Cerebellar cortex (tissue), 1 donor: ENCODE measurements around the gene ARHGAP23.
"Not testable (repeated sequence)": the region's sequence is repeated elsewhere in the genome, so short reads cannot be mapped to it uniquely, and the experiment has no call there.

Experiments used
- DNase-seq: peaks from one replicate; pipeline ENCODE4 v3.0.0-alpha.2; 2015; ENCODE audit warnings: low spot score

The ARHGAP23 gene

DNA sequence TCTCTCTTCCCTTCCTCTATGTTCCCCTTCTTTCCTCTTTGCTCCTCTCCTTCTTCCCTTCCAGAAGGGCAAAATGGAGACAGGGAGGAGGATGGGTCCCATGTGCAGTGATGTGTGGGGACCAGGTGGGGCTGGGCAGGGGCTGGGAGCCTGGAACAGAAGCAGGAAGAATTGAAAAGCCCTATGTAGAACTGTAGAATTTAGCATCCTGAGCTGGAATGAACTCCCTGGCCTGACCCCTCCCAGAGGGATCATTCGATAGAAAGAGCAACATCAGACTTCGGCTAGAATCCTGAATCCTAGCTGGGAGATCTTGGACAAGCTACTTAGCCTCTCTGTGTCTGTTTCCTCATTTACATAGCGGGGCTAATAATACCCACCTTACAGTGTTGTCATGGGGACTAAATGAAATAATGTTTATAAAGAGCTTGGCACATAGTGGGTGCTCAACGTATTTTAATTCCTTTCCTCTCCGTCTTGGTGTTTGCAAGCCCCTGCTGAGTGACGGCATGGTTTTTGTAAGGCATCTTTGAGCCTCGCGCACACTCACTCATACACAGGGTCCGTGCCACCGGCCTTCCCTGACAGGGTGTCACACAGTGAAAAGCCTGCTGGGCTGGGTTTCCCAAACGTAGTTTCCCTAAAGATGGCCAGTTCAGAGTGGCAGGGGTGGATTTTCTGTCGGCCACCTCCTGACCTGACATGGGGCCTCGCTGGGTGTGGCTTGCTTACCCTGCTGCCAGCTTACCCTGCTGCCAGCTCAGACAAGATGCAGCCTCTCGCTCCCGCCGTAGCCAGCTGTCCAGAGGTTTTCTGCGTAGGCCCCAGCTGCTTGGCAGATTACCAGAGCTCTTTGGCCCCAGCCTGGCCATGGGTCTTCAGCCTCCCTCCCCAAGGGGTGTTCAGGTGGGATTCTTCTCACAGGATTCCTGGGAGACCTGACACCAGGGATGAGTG, 6.1 kb upstream of the ARHGAP23 start:
- DNase-seq = no peak

DNA sequence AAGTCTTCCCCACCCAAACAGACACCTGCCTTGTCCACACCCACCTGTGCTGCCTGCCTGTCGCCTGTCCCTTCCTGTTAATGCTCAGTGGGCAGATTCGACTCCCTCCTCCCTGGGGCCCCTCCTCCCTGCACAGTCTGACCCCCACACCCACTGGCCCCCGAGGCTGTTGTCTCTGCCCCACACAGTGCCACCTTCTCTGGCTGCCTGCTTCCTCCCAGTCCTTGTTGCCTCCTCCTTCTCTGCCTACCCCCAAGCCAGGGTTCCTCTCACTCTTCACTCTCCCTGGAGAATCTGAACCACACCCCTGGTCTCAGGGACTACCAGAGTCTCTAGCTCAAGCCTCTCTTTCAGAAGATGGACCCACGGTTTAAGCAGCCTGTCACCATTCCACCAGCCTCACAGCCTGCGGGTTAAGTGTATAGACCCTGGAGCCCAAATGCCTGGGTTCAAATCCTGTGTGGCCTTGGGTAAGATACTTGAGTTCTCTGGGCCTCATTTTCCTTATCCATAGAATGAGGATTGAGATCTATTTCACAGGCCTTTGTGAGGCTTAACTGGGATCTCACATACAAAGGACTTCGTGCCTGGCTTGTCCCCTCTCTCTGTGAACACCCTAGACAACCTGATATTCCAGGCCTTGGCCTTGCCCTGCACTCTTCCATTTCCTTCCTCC, 3.8 kb upstream of the ARHGAP23 start:
- no peak for DNase-seq

DNA sequence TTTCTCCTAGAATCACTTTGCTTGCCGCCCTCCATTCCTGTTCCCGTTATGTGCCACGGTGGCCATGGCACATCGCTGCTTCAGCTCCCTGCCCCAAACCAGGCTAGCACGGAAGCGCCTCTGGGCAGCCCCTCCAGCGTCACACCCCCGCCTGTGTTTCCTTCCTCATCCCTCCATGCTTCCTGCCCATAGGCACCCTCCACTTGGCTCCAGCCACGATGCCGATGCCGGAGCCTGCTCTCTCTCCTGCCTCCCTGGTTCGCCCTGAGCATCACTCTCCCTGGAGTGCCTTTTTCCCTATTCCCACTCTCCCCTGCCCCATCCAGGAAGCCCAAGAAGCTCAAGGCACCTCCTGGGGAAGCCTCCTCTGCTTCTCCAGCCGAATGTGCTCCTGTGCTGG, 3.2 kb upstream of the ARHGAP23 start:
- DNase-seq = no peak

DNA sequence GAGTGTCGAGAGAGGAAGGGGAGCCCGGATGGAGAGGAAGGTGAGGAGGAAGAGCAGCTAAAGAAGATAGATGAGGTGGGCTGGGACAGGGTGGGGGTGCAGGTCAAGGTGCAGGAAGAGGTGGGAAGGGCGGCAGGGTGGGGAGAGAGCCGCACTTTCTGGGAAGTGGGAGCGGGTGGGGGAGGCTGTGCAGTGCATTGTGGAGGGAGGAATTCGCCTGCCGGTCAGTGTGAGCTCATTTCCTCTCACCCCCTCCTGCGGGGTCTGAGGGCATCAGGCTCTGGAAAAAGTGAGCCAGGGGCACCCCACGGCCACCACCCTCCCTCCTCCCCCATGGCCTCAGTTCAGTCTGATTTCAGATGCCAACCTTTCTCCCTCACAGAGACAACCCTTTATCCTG, 2.5 kb upstream of the ARHGAP23 start:
- DNase-seq = no peak

DNA sequence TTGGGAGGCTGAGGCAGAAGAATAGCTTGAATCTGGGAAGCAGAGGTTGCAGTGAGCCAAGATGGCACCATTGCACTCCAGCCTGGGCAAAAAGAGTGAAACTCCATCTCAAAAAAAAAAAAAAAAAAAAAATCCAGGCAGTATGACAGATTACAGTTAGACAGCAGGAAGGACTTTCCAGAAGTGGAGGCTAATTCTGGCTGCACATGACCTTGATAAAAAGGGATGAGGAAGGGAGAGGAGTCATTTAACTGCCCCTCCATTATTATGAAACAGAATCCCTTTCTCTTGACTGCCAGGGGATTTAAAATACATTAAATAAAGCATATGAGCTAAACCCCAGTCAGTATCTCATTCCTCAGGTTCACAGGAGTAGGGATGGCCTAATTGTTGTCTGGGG, 1.8 kb upstream of the ARHGAP23 start:
- no peak for DNase-seq

DNA sequence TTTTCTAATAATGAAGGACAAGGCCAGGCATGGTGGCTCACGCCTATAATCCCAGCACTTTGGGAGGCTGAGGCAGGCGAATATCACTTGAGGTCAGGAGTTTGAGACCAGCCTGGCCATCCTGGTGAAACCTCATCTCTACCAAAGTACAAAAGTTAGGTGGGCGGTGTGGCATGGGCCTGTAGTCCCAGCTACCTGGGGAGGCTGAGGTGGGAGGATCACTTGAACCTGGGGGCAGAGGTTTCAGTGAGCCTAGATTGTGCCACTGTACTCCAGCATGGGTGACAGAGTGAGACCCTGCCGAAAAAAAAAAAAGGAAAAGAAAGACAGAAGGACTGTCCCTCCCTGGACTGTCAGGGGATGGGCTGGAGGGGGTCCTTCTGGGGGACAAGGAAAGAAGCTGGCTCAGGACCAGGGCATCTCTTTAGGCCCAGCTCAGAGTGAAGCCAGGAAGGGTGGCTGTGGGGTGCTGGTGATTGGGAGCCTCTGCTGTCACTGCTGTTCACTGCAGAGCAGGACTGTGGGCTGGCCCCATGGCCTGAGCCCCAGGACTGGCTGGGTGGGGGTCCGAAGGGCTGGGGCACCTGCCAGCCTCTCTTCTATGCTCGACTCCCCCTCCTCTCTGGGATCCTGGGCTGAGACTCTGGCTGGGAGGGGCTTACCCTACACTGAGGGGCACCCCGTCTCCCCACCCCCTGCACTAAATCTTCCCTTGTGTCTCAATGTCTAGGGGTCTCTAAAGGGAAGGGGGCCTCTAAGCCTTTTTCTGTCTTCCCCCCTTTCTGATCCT, 909 bp upstream of the ARHGAP23 start:
- DNase-seq = no peak

DNA sequence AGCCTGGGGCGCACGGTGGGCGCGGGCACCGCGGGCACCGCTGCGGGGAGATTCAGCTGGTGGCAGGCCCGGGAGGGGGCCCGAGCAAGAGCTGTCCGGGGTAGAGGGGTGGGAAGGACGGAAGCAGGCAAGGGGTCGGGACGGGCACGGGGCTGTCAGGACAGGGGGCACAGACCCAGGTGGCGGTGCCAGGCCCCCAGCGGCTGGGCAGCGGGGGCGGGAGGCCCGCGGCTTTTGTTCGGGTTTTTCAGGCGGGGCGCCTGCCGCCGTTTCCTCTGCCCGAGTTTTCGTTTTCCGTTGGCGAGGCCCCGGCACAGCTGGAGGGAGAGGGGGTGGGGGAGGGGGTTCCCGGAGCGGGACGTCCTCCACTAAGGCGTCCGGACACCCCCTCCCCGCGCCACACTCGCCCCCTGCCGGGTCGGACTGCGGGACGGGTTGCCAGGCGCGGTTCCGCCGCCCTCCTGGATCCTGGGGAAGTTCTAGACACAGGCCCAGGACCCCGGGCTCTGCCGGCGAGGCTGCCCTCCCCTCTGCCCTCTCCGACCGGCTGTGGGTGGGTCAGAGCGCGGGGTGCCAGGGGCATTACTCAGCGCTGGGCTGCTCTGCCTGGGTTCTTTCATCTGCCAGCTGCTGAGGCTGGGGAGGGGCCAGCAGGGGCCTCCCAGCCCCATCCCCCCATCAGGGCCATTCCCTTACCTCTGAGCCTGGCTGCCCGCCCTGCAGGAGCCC, 543 bp downstream of the ARHGAP23 start:
- no peak for DNase-seq

DNA sequence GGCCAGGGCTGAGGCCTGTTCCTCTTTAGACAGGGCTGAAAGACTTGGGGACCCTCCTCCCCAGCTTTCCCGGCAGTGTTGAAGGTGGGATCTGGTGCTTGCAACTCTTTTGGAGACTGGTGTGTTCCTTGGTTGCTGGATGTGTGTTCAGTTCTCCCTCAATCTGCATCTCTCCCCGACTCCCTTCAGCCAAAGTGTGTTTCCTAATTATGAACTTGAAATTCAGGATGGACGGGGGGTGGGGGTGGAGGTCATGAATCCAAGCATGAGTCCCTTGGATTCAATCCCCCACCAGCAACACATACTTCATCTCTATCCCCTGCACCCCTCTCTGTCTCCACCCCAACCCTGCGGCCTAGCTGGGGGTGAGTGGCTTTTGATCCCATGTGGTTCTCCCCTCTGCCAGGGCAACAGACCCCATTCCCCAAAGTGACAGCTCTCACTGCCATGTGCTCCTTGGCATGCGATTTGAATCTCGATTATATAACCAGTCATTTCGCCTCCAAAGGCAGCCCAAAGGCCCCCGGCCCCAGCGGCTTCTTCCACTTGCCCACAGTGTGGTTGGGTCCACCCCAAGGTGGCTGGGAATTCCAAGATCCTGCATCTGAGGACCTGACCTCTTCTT, 1.3 kb downstream of the ARHGAP23 start:
- no peak for DNase-seq

DNA sequence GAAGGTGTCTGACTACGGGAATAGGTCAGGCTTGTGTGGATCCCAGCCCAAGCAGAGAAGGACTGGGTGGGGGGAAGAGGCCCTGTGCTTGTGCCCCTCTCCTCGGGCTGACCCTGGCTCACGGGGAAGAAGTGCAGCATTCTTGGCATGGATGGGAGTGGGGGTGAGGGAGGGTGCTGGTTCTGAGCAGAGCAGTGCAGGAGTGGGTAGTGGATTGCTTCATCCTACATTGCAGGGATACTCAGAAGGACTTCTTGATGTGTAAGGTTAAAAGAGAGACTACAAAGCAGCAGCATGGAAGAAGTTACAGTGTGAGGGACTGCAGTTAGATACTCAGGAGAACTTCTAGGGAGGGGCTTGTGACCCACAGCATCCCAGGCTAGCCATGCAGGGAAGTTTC, 2.1 kb downstream of the ARHGAP23 start:
- DNase-seq = no peak

DNA sequence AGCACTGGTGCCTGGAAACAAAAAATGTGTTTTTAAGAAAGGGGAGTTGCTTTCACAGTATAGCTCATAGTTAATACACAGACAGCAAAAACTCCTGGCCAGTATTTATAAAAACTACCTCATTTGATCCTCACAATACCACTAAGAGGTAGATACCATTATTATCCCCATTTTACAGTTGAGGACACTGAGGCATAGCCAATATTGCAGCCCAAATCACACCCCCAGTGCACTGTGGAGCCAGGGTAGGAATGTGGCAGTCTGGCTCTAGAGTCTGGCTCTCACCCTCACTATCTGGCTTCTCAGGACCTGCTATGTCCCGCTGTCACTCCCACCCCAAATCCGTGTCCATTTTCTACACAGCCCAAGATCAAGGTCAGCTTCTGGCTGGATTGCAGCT, 2.6 kb downstream of the ARHGAP23 start:
- DNase-seq = no peak

DNA sequence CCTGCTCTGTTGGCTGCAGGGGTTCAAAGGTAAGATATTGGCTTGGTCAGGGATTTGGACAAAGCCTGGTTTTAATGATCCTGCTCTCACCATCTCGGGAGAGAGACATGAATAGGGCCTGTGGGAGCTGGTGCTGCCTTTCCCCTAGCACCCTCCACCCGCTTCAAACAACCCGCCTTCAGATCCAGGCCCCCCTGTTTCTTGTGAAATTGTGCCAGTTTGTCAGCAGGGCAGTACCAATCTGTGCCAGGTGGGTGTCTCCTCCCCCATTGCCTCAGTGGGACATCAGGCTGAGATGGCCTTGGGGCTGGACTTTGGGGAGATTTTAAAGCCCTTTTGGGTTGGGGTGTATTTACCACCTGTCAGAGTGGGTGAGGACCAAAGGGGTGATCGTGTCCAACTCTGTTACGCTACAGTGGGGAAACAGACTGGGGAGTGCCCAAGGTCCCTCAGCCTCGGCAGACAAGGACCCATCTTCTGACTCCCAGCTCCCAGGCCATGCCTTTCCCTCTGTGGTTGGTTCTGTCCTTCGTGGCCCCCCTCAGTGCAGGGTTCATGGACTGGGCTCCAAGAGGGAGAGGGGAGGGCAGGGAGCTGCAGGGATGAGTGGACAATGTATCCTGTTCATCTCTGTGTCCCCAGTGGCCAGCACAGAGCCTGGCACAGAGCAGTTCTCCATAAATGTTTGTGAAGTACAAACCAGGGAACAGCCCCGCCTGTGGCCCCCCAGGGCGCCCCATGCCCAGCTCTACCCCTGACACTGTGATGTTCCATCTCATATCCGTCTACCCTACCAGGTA, 3.3 kb downstream of the ARHGAP23 start:
- DNase-seq = no peak

DNA sequence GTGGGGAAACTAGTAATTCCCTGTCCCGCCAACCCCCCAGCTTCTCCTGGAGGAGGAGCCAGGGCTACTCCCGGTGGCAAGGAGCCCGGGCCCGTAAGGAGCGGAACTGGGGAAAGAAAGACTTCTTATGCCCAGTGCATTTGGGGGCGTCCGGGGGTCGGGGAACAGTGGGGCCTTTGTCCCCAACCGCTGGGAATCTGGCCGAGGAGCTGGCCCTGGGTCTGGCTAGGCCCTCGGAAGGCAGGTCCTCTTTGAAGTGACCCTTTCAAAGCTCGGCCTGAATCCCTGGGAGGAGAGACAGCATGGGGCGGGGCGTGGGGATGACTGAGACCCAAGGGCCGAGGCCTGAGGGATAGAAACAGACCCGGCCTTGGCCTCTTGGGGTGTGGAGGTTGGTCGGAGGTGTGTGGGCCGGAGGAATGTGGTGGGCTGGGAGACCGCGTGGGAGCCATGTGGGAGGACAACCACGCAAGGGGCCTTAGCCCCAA, 6.0 kb downstream of the ARHGAP23 start:
- DNase-seq = no peak

DNA sequence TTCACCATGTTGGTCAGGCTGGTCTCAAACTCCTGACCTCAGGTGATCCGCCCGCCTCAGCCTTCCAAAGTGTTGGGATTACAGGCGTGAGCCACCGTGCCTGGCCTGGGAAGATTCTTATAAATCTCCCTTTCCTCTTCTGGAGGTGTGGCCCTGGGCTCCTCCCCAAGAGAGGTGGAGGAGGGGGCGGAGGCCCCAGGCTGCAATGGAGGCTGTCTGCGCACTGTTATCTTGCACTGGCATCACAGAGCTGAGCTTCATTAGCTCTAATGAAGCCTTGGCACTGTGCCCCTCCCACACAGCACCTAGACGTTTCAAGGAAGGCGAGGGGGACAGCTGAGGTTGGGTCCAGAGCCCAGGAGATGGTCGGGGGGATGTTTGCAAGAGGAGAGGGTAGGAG, 7.5 kb downstream of the ARHGAP23 start:
- no peak for DNase-seq

DNA sequence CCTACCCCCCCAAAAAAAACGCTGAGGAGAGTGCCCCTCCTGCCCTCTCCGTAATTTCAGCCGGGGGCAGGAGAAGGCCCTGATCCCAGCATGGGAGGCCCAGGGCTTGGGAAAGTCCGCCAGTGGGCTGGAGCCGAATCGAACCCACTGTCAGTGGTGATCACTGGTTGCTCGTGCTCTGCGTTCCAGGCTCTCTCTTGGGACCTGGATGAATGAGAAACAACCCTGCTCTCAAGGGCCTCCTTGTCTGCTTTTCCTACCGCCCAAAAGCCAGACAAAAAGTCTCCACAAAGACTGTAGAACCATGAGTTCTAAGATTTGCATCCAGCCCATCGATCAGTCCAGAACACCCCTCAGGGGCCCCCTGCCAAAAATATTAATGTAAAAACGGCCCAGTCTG, 8.1 kb downstream of the ARHGAP23 start:
- DNase-seq = no peak

DNA sequence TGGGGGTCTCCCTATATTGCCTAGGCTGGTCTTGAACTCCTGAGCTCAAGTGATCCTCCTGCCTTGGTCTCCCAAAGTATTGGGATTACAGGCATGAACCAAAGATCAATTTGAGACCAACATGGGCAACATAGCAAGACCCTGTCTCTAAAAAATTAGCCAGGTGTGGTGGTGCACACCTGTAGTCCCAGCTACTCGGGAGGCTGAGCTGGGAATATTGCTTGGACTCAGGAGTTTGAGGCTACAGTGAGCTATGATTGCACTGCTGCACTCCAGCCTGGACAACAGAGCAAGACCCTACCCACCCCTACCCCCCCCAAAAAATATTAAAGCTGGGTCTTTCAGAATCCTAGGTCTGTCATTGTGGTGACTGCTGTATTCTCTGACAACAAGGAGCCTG, 9.0 kb downstream of the ARHGAP23 start:
- DNase-seq = not testable (repeated sequence)

DNA sequence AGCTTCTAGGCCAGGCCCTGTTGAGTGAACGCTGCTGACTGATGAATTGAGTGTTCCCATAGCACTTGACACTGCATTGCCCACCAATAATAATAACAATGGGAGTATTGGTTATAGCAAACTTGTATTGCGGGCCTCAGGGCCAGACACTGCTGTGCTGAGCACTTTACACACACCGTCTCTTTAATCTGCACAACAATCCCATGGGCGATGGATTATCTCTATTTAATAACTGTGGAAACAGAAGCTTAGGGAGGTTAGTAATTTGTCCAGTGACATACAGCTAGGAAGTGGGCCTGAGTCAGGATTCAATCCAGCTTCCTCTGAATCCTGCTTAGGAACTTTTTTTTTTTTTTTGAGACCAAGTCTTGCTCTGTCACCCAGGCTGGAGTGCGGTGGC, 11.2 kb downstream of the ARHGAP23 start:
- no peak for DNase-seq

DNA sequence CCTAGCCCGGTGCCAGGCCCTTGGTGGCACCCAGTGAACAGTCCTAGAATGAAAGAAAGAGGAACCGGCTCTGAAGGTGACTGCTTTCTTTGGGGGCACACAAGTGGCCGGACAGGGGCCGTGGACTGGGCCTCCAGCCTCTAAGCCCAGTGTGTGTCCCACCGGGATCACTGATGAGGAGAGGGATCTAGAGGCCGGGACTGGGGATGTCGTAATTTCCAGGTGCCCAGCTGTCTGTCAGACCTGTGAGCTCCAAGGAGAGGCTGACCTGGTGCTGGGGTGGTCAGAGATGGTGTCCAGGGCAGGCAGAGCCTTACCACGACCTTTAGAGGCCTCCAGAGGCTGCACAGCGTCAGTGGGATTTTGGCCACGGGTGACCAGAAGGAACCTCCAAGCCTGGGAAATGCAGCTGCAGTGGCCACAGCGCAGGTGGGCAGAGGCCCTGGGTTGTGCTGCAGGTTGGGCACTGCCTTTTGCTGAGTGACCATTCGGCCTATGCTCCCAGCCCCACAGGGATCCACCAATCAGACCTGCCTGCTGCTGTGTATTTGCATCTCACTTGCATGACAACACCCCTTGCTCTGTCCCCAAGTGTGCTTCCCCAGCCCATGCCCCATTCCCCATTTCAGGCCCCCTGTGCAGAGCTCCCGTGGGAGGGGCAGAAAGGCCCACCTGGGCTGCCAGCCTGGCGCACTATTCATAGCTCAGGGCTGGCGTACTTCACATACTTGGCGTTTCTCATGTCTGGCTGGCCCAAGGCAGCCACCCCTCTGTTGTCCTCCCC, 12.5 kb downstream of the ARHGAP23 start:
- no peak for DNase-seq

DNA sequence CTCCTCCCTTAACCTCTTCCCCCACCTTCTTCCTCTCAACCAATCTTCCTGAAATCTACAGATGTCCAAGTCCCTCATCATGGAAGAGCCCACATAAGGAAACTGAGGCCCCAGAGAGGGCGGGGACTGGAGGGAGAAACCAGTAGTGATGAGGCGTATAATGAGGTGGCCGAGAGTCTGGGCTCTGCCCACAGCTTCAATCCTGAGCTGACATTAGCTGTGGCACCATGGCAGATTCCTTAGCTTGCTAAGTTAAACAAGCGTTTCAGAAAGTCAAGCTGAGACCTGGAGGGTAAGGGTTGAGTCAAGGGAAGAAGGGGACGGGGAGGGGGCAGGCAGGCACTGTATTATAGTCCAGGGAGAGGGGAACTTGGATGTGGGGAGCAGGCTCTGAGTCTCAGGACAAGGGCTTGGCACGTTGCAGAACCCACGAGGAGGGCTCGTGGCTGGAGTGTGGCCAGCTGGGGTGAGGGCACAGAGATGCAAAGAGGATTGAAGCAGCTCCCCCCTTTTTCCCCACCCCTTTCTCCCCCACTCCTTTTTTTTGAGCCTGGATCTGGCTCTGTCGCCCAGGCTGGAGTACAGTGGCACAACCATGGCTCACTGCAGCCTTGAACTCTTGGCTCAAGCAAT, 13.3 kb downstream of the ARHGAP23 start:
- no peak for DNase-seq

DNA sequence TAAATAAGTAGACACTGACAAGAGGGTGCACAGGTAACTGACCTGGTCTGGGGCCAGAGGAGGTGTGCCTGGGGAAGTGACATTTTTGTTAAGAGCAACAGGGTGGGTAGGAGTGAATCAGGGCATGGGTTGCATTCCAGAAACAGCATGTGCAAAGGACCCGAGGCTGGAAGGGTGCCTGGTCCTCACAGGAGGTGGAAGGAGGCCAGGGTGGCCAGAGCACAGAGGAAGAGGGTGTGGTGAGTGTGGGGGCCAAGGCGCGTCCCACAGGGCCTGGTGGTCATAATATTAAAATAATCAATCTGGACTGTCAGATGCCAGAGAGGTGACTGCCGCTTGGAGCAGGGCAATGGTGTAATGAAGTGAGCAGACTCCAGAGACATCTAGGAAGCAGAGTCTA, 14.3 kb downstream of the ARHGAP23 start:
- no peak for DNase-seq
